Smooth muscle cell (in vitro differentiated cells): ENCODE results near the gene BORCS5. TPM values are rescaled to one million over a fixed set of nuclear protein-coding genes. Genes with fewer than 3 reads are reported as not detected.

Experiments
- DNase-seq: peaks from one replicate; lab custom pipeline; 2025; ENCODE audit not compliant: unreplicated experiment; lab: John Stamatoyannopoulos, UW
- H2AFZ ChIP-seq: fragments of 200-600 bp; sonication (generic); 2 replicates; pipeline ENCODE4 v1.6.0; 2016; ENCODE audit warnings: antibody characterized with exemption, low read depth, mild to moderate bottlenecking
- H3F3A ChIP-seq: fragments of 200-600 bp; sonication (generic); 2 replicates; pipeline ENCODE4 v1.6.0; 2017; ENCODE audit warnings: antibody characterized with exemption, low read depth
- H3K27ac ChIP-seq: fragments of 200-600 bp; sonication (generic); 2 replicates; pipeline ENCODE4 v1.5.1; 2016; ENCODE audit warnings: low read depth, mild to moderate bottlenecking
- H3K27me3 ChIP-seq: fragments of 200-600 bp; sonication (generic); 2 replicates; pipeline ENCODE4 v1.6.1; 2016; ENCODE audit warnings: low read depth, mild to moderate bottlenecking
- H3K36me3 ChIP-seq: fragments of 200-600 bp; sonication (generic); 2 replicates; pipeline ENCODE4 v1.5.1; 2016; ENCODE audit warnings: low read depth
- H3K4me1 ChIP-seq: fragments of 200-600 bp; sonication (generic); 2 replicates; pipeline ENCODE4 v1.5.1; 2016; ENCODE audit warnings: low read depth
- H3K4me2 ChIP-seq: fragments of 200-600 bp; sonication (generic); 2 replicates; pipeline ENCODE4 v1.6.0; 2016; ENCODE audit warnings: mild to moderate bottlenecking
- H3K4me3 ChIP-seq: fragments of 200-600 bp; sonication (generic); 2 replicates; pipeline ENCODE4 v1.5.1; 2016; ENCODE audit warnings: mild to moderate bottlenecking
- H3K79me2 ChIP-seq: fragments of 200-600 bp; sonication (generic); 2 replicates; pipeline ENCODE4 v1.6.0; 2016; ENCODE audit warnings: low read depth, mild to moderate bottlenecking
- H3K9ac ChIP-seq: fragments of 200-600 bp; sonication (generic); 2 replicates; pipeline ENCODE4 v1.6.0; 2016; ENCODE audit warnings: low read depth
- H3K9me3 ChIP-seq: fragments of 200-600 bp; sonication (generic); replicated peaks from 2 replicates; pipeline ENCODE4 v1.5.1; 2016; ENCODE audit warnings: low read depth
- H4K20me1 ChIP-seq: fragments of 200-600 bp; sonication (generic); 2 replicates; pipeline ENCODE4 v1.6.0; 2016; ENCODE audit warnings: low read depth
- CTCF ChIP-seq: fragments of 200-600 bp; sonication (generic); IDR thresholded peaks from 2 replicates; pipeline ENCODE4 v1.5.1; 2017; ENCODE audit warnings: borderline replicate concordance, mild to moderate bottlenecking, antibody characterized with exemption; ENCODE audit not compliant: insufficient read depth, poor library complexity, severe bottlenecking
- WGBS: methylation state at CpG from one replicate; pipeline ENCODE4 v1.1.7; 2016; ENCODE audit warnings: low lambda C conversion rate; 5-methylcytosine and 5-hydroxymethylcytosine counted together
- polyA plus RNA-seq: library from polyadenylated mRNA; unstranded; fragments of >200 nt; fragmentation: Nextera tagmentation; extraction: Ambion mirVana; gene quantifications from 2 replicates; pipeline ENCODE4 v1.2.1, GENCODE V29; 2016
- total RNA-seq: library from RNA; depleted of rRNA; stranded (reverse); fragments of >200 nt; gene quantifications from 2 replicates; pipeline ENCODE4 v1.2.3, GENCODE V29; 2014

Gene BORCS5
- total and polyA plus RNA-seq, 2 experiments from 2014 or later = 11.2 to 11.7 TPM

- TF ChIP-seq CTCF = no peak
- H3K9ac ChIP-seq = no peak overlapping the region
- no peak overlapping the region for H3K4me3 ChIP-seq
- H3K27me3 ChIP-seq = no peaks in the 10 kb centered on the region
- no peaks in the 10 kb centered on the region for H3K79me2 ChIP-seq
- no peak overlapping the region for H2AFZ ChIP-seq
- no peaks in the 10 kb centered on the region for H4K20me1 ChIP-seq
- DNase-seq = no peak
- H3K36me3 ChIP-seq = no peaks in the 10 kb centered on the region
- no peaks in the 10 kb centered on the region for H3K4me1 ChIP-seq
- H3K9me3 ChIP-seq = no peaks in the 10 kb centered on the region
- H3K4me2 ChIP-seq = no peak overlapping the region
- H3K27ac ChIP-seq = no peak overlapping the region
- H3F3A ChIP-seq = no peaks in the 10 kb centered on the region
- WGBS = 95% methylated on average over 3 of the region's 4 CpGs
Measured at GRCh38 chr12:12323118-12323517, 33.8 kb upstream of the BORCS5 start.

- no peak overlapping the region for H3K4me3 ChIP-seq
- H3F3A ChIP-seq = no peaks in the 10 kb centered on the region
- H3K27ac ChIP-seq = no peak overlapping the region
- 81% methylated on average over 9 of the region's 9 CpGs for WGBS
- no peaks in the 10 kb centered on the region for H3K79me2 ChIP-seq
- no peak overlapping the region for H3K9ac ChIP-seq
- no peaks in the 10 kb centered on the region for H3K4me1 ChIP-seq
- H3K36me3 ChIP-seq = no peaks in the 10 kb centered on the region
- no peaks in the 10 kb centered on the region for H3K27me3 ChIP-seq
- no peak overlapping the region for H3K4me2 ChIP-seq
- no peak overlapping the region for H2AFZ ChIP-seq
- no peaks in the 10 kb centered on the region for H3K9me3 ChIP-seq
- no peak for TF ChIP-seq CTCF
- no peaks in the 10 kb centered on the region for H4K20me1 ChIP-seq
- no peak for DNase-seq
Measured at GRCh38 chr12:12323591-12323990, 33.3 kb upstream of the BORCS5 start.

GRCh38 chr12:12326262-12326661 lies 30.6 kb upstream of the BORCS5 start:
- Histone ChIP-seq H2AFZ (no peak overlapping the region), H3K4me3 (no peak overlapping the region), H3F3A (no peaks in the 10 kb centered on the region), H4K20me1 (no peaks in the 10 kb centered on the region), H3K79me2 (no peaks in the 10 kb centered on the region), H3K27ac (no peak overlapping the region), H3K36me3 (no peaks in the 10 kb centered on the region), H3K4me2 (no peak overlapping the region), H3K9ac (no peak overlapping the region), H3K4me1 (peaks cover under 1% of the 10 kb centered on the region), H3K27me3 (no peaks in the 10 kb centered on the region), H3K9me3 (no peaks in the 10 kb centered on the region)
- no peak for TF ChIP-seq CTCF
- no peak for DNase-seq
- 94% methylated on average over 3 of the region's 3 CpGs for WGBS

GRCh38 chr12:12327802-12328201 lies 29.1 kb upstream of the BORCS5 start:
- H3K9me3 ChIP-seq = no peaks in the 10 kb centered on the region
- no peaks in the 10 kb centered on the region for H3F3A ChIP-seq
- H3K27ac ChIP-seq = no peak overlapping the region

More at GRCh38 chr12:12327802-12328201, 29.1 kb upstream of the BORCS5 start:
- TF ChIP-seq CTCF = peak; percentile 64
- no peaks in the 10 kb centered on the region for H3K27me3 ChIP-seq
- peaks cover 5% of the 10 kb centered on the region for H3K4me1 ChIP-seq
- H3K4me2 ChIP-seq = no peak overlapping the region
- no peak overlapping the region for H2AFZ ChIP-seq
- H3K4me3 ChIP-seq = no peak overlapping the region
- no peaks in the 10 kb centered on the region for H3K36me3 ChIP-seq
- no peaks in the 10 kb centered on the region for H4K20me1 ChIP-seq
- WGBS = 0% methylated on average over 1 of the region's 1 CpG
- H3K79me2 ChIP-seq = no peaks in the 10 kb centered on the region
- DNase-seq = no peak
- H3K9ac ChIP-seq = no peak overlapping the region
